ENCODE measurements around the gene ZFYVE21. TPM values are rescaled to one million over a fixed set of nuclear protein-coding genes. Genes with fewer than 3 reads are reported as not detected.

The ZFYVE21 gene
- total RNA-seq, 4 donors from 2014 or later, result 78.7 to 175 (median 139) TPM

DNA sequence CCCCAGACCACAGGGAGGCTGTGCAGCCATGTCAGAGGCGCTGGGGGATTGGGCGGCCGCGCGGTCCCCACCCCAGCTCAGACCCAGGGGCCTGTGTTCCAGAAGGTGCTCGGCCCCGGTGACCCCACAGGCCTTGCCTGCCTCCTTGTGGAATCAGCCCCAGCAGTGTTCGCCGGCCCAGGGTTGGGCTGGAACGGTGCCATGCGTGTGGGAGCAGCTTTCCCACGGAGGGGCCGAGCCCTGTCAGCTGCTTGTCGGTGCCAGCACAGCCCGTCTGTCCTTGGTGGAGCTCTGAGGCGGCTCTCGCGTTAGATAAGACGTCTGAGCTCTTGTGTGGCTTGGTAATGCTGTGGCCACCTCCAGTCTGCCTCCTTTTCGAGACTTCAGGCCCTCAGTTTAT, 8.5 kb downstream of the ZFYVE21 start:
- TF ChIP-seq, protein P1, sequence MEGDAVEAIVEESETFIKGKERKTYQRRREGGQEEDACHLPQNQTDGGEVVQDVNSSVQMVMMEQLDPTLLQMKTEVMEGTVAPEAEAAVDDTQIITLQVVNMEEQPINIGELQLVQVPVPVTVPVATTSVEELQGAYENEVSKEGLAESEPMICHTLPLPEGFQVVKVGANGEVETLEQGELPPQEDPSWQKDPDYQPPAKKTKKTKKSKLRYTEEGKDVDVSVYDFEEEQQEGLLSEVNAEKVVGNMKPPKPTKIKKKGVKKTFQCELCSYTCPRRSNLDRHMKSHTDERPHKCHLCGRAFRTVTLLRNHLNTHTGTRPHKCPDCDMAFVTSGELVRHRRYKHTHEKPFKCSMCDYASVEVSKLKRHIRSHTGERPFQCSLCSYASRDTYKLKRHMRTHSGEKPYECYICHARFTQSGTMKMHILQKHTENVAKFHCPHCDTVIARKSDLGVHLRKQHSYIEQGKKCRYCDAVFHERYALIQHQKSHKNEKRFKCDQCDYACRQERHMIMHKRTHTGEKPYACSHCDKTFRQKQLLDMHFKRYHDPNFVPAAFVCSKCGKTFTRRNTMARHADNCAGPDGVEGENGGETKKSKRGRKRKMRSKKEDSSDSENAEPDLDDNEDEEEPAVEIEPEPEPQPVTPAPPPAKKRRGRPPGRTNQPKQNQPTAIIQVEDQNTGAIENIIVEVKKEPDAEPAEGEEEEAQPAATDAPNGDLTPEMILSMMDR (IDR thresholded peaks at IDR 0.05; ENCODE audit: low read depth), result no peak

DNA sequence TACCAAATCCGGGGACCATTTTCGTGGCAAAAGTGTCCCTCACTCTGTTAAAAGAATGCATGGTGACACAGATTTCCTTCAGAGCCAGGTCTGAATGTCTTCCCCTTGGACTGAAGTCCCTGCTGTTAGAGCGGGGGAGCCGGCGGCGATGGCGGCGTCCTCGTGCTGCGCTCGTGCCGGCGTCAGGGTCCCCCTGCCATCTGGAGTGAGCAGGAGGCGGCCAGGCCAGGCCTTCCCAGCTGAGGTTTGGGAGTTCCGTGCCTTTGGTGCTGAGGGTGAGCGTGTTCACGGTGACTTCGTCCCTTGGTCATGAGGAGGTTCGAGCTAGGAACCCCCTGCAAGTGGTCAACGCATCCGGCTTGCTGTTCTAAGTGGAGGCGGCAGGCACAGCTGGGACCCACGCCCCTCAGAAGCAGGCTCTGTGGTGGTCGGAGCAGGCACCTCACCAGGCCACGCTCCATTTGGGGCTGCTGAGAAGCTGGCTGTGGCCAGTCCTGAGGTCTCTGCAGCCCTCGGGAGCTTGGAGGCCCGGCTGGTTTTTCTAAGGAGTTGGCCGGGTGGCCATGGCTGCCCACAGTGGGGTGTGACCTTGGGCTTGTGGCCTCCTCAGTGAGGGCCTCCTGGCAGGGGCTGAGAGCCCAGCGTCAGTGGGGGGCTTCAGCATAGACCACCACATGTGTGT, 9.5 kb downstream of the ZFYVE21 start:
- TF ChIP-seq, protein P1 (IDR thresholded peaks at IDR 0.05; ENCODE audit: low read depth), result no peak

DNA sequence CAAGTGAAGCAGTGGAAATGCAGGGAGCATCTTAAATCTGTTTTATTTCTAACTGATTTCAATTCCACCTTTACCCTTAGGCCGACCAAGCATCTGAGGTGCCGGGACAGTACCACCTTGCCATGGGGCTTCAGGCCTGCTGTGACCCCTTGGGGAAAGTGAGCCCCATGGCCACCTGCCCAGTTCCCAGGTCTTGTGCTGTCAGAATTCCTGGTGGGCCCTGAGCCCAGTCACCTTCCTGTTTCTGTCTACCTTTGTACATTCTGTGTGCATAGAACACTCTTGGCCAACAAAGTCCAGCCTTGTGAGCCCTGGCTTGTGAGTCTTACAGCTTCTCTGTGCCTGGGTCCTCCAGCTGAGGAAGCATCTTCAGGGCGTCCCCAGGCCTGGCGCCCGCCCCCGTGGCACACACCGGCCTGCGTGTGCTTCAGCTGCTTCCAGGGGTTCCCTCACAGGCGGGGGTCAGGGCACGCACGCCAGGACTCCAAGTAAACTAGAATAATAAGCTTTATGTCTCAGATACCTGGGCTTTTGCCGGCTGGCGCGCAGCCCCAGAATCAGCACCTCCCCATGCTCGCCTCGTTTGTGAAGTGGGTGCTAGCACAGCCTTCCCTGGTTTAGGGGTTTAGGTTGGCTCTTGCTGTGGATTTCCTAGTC, 10.3 kb downstream of the ZFYVE21 start:
- TF ChIP-seq, protein P1 (IDR thresholded peaks at IDR 0.05; ENCODE audit: low read depth), result no peak

DNA sequence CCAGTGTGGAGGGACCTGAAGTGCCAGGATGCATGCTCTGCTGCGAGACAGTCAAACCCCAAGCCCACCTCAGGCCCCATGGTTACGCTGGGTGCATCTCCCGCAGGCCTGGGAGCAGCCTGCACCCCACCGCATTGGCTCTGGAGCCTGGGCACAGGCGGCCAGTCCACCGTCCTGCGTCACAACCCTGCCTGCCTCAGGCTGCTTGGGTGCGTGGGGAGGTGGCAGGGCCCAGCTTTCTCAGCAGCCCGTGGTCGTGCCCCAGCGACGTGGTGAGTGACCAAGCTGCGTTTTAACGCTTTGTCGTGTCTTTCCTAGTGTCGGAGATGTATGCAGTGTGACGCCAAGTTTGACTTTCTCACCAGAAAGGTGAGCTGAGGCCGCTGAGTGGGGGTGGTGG, 10.9 kb downstream of the ZFYVE21 start:
- TF ChIP-seq, protein P1 (IDR thresholded peaks at IDR 0.05; ENCODE audit: low read depth), result no peak

DNA sequence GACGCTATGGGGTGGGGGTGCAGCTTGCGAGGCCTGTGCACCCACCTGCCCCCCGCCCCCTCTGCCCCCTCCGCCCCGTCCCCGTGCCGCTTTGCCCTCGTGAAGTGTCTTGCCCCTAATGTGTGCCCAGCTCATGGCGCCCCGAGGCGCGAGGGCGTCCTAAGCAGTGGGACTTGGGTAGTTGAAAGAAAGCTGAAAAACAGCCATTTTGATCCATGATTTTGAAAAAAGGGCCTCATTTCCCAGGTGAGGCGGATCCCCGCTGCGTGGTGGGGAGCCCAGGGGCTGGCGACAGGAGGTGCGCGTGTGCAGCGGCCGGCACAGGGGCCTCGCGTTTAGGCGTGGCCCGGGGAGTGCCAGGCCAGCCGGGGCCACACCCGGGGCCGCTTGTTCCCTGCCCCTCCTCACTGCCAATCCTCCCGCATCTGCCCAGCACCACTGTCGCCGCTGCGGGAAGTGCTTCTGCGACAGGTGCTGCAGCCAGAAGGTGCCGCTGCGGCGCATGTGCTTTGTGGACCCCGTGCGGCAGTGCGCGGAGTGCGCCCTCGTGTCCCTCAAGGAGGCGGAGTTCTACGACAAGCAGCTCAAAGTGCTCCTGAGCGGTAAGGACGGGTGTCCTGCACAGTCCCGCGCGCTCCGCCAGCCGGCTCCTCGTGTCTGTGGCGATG, 11.8 kb downstream of the ZFYVE21 start:
- TF ChIP-seq, protein P1 (IDR thresholded peaks at IDR 0.05; ENCODE audit: low read depth), result no peak

DNA sequence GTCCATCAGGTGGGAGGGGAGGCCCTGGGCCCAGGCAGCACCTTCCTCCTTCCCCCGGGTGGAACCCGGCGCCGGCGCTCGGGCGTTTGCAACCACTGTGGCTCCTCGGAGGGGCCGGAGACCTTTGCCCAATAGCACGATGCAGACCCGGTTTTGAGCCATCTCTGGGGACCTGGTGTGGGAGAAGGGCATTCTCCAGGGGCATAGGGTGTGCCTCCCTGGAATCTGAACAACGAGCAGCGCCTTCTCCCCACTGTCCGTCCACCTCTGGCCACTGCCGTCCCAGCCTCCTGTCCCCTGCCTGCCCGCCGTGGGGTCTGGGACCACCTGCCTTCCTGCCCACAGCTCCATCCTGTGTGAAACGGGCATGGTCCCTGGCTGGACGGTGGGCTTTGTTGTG, 12.5 kb downstream of the ZFYVE21 start:
- TF ChIP-seq, protein P1 (IDR thresholded peaks at IDR 0.05; ENCODE audit: low read depth), result no peak

DNA sequence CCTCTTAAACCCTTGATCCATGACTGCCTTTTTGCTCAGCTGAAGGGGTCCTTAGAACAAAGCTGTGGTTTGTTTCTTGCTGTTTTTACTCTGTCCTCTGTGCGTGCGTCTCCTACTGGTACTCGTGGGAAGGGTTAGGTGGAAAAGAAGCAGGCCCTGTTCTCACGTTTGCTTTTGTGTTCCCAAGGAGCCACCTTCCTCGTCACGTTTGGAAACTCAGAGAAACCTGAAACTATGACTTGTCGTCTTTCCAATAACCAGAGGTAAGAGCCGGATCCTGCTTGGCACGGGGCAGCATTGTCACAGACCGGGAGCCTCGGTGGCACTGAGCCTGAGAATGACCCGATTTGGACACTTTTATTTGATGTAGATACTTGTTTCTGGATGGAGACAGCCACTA, 13.1 kb downstream of the ZFYVE21 start:
- TF ChIP-seq, protein P1 (IDR thresholded peaks at IDR 0.05; ENCODE audit: low read depth), result no peak

Measured in subcutaneous adipose tissue (tissue), 4 donors.